Measurements from ENCODE around the gene SAXO1.

The SAXO1 gene

DNA sequence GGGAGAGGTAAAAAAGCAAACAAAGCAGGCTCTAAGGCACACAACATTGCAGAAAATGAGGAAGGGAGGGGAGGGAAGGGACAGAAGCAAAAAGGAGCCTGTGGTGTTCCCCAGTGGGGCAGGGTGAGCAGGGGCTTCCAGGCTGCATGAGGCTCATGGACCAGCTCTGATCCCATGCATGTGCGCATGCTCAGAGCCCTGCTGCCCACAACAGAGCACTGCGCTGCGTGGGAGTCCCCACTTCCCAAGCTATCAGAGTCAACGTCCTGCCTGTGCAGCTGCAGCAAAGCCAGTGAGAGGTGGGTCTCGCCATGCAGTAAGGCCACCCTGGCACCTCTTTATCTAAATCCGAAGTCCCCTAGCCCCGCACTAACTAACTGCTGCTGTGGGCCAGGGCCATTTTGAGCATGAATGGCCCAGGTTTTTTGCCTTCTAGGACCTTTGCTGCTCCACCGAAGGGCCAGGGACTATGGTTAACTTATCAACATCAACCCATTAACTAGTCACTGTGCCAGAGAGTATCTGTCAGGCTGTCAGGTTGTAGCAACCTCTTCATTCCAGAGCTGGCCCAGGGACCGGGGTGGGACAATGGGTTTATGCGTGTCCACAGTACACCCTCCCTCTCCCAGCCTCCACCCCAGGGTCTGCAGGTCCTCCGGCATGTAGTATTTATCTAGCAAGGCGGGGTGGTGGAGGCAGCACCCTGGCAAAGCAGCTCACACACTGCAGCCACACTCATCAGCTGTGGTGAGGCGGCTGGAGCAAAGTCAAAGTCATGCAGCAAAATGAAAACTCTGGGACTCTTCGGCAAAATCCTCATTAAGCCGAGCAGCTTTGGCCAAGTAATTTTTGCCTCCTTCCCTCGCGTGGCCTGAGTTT lies 123.6 kb downstream of the SAXO1 start:
- DNase-seq, result no peak

DNA sequence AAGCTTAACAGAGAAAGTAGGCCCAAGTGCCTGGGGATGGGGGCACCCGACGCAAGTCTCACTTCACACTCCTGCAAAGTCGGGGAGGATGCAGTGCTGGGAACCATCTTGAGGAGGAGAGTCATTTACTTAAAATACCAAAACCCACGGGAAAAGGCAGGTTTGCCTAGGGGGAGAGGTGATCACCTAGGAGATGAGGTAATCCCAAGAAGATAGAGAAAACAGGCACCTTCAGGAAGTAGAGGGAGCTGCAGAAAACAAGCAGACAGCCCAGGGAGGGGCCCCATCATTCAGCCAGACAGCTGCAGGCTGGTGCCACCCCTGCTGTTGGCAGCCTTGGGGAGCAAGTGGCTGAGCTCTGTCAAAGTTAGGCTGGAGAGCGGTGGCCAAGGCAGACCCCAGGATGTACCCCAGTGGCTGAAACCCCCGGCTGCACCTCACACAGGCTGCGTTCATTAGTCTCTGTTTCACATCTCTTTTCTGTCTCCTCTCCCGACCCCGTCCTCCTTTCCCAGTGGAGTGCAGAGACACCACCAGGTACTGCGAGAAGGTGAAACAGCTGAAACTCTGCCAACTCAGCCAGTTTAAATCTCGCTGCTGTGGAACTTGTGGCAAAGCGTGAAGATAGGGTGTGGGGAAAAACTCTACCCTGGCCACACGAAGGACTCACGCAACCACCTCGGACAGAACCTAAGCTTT lies 124.9 kb downstream of the SAXO1 start:
- no peak for DNase-seq

DNA sequence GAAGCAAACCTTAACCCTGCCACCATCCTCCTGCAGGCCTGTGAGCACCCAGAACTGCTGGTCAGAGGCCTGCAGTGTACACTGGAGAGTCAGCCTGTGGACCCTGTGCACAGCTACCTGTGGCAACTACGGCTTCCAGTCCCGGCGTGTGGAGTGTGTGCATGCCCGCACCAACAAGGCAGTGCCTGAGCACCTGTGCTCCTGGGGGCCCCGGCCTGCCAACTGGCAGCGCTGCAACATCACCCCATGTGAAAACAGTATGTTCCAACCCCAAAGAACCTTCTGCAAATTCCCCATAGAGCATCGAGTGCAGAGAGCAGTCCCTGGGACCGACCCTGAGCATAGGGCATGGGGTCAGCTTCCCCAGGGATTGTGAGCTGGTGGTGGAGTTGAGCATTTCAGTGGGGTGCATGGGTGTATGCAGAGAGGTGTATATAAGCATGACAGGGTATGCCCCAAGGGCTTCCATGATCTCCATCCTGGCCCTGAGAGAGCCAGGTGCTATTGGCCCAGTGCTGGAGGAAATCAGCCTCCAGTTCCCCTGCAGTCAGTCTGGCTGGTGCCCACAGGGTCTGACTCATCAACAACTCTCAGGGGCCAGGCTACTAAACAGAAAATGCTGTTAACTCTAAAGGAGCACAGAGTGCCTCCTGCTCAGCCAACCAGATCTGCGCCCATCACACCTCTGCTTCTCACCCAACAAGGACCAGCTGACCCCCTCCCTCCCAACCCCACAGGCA lies 126.2 kb downstream of the SAXO1 start:
- no peak for DNase-seq

DNA sequence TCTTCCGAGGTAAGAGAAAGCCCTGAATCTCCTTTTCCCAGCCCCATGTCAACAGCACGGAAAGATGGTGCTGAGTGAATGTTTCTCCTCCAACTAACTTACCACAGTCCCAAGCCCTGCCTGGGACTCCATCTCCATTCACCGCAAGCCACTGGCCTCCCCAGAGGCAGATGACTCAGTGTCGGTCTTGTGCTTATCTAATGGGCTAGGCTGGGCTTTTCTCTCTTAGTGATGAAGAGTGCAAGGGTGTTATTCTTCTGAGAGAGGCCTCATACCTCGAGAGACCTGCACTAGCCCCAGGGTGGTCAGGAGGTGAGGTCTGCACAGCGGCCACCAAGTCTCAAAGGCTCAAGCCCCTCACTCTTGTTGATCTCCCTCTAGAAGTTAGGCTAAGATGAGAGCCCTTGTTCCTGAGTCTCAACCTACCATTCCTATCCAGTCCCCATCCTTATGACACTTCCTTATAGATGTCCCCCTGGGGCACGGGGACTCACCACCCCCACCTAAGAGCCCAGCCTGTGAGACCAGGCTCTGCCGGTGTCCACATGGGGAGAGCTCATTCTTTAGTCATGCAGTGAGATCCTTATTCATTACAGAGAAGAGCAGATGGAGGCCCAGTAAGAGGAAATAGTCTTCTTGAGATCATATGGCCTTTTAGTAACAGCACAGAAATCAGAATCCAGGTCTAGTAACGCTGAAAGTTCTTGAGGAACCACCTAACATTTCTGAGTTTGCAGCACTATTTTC lies 127.0 kb downstream of the SAXO1 start:
- DNase-seq, result no peak

DNA sequence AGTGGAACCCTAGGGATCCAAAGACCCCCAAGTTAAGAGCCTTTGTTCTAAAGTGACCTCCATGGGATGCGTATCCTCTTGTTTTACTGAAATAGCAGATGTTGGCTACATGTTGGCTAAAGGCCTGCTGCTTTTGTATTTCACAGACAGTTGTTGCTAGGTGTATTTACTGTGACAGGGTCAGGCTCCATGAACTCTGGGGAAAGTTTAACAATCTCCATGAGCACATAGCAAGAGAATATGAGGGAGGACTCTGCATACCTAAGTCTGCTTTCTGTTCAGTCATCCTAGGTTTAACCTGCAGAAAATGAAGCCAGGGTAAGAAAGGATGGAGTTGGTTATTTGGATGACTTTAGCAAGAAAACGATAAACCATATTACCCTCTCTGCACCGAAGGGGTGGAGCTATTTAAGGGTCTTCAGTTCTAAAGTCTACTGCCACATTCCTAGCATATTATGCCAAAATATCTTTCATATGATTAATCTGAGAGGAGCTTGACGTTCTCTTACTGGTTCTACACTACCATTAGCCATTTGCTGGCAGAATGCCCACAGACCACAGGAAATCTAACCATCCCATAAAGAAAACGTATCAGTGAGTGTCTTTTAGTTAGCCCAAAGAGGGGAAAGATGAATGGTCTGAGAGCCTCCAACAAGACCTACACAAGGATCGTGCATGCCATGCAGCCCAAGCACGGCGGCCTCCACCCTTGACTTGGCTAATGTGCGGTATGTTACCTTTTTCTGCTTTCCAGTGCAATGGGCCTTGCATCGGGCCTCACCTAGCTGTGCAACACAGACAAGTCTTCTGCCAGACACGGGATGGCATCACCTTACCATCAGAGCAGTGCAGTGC lies 127.8 kb downstream of the SAXO1 start:
- no peak for DNase-seq

DNA sequence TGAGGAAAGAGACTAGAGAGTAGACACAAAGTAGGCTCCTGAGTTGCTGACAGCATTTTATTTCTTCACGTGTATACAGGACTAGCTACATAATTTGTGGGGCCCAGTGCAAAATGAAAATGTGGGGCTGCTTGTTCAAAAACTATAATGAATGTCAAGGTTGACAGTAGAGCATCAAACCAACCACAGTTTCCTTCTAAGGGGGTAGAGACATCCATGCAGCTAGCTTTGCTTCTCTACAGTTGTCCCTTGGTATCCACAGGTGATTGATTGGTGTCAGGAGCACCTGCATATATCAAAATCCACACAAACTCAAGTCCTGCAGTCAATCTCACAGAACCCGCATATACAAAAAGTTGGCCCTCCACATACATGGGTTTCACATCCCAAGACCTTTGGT lies 129.6 kb downstream of the SAXO1 start:
- DNase-seq, result no peak

DNA sequence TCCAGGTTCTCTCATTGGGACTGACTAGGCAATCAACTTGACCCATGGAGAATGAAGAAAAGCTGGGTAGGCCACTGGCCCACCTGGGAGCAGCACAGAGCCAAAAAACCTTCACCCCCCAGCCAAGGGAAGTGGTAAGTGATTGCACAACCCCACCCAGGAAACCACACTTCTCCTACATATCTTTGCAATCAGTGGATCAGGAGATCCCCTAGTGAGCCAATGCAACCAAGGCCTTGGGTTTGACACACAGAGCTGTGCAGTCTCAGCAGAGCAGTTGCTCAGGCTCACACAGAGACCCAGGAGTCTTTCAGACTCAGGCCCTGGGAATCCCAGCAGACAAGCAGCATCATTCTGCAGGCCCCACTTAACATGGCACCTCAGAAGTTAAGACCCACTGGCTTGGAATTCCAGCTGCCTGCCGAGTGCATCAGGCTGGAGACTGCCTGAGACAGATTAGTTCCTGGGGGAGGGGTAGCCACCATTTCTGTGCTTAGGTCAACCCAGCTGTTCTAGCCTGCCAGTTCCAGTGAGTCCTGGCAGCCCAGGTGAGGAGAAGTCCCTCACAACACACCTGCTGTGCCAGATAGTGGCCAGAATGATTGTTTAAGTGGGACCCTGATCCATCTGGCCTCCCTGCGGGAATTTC lies 136.4 kb downstream of the SAXO1 start:
- no peak for DNase-seq

DNA sequence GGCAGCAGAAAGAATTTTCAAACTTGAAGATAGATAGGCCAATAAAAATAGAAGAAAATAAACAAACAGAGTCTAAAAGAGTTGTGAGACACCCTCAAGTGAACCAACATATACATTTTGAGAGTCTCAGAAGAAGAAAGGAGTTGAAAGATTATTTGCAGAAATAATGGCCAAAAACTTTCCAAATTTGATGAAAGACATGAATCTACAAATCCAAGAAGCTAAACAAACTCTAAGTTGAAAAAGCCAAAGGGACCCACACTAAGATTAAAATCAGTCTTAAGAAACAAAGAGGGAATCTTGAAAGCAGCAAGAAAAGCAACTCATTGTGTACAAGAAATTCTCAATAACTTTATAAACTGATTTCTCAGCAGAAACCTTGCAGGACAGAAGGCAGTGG lies 137.0 kb downstream of the SAXO1 start:
- DNase-seq, result no peak

DNA sequence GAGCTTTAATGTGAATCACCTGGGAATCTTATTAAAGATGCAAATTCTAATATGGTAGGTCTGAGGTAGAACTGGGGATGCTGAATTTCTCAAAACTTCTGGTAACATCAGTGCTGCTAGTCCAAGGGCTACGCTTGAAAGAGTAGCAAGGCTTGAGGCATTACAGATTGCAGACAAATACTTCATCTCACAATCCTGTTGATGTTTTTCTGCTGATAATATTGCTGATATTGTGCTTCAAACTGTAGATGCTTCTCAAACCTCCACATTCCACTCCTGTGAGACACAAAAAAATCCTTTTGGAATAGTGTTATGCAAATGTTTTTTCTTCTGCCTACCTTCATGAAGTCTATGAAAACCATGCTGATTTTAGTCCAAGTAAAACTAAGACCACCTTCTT lies 139.5 kb downstream of the SAXO1 start:
- DNase-seq, result no peak

DNA sequence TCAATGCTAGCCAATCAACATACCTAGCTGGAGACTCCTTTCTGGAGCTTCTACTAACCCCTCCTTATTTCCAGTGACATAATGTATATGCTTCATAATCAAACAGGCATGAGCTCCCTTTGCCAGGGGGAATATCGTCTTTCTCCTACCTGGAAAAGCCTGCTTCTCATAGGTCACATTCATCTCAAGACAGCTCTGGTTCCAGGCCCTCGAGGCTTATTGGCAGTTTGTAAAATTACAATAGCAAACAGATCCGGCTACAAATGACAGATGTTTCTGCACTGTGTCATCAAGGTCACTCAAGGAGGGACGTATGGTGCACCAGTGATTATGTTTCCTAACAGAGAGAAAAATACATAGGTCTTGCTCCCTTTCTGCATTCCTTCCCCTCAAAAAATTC lies 140.0 kb downstream of the SAXO1 start:
- no peak for DNase-seq

DNA sequence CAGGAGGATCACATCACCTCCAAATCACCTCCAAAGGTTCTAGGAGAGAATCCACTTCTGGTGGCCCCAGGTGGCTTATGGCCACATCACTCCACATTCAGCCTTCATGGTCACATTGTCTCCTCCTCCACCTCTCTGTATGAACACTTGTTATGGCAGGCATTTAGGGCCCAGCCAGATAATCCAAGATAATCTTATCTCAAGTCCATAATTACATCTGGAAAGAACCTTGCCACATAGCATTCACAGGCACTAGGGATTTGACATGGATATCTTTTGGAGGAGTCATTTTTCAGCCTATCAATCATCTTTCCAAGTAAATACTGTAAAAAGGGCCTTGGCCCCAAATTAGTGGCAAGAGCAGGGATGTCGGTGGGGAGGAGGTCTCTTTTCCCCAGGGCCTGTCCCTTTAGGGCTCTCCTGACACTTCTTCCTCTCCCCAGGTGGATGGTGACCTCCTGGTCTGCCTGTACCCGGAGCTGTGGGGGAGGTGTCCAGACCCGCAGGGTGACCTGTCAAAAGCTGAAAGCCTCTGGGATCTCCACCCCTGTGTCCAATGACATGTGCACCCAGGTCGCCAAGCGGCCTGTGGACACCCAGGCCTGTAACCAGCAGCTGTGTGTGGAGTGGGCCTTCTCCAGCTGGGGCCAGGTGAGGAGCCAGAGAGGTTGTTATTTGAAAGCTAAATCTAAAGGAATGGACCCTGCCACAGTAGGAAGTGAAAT lies 140.9 kb downstream of the SAXO1 start:
- DNase-seq, result no peak

DNA sequence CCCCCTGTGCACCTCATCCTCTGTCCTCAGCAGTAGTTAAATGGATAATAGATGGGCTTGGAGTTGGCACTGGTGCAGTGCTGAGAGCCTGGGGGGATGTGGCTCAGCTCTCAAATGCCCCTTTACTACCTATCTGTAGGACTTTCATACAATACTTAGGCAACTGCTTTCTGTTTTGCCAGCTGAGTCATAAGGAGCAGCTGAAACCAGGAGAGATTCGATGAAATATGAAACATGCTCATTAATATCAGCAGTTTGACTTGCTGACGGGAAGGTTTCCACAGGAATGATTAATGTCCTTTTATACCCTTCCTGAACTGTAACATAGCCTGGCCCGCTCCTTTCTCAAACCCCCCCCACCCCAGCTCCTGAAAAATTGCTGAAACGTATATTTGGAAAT lies 142.6 kb downstream of the SAXO1 start:
- no peak for DNase-seq

DNA sequence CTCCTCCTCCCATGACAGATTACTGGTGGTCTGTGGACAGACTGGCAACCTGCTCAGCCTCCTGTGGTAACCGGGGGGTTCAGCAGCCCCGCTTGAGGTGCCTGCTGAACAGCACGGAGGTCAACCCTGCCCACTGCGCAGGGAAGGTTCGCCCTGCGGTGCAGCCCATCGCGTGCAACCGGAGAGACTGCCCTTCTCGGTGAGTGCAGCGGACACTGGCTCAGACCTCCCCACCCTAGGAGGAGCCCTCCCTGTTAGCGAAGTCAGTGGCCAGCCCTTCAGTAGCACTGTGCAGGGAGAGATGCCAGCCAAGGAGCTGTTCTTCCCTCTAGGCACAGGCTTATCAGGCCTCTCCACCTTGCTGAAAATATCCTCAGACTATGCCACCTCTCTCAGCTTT lies 143.5 kb downstream of the SAXO1 start:
- DNase-seq, result no peak

DNA sequence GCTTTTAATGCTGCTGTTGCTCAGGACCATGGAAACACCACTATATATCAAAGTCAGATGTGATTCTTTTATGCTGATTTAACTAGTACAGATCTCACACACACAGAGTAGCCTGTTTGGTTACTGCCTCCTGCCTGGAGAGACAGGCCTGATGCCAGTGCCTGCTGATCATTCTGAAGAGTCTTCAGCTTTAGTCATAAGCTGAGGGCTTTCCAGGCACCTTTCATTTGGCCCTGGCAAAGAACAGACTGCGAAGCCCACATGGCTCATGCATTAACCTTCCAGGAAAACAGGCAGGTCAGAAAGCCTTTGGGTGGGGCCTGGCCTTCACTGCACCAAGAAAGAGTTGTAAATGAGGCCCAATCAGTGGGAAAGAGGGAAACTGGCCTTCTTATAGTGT lies 144.7 kb downstream of the SAXO1 start:
- DNase-seq, result no peak

DNA sequence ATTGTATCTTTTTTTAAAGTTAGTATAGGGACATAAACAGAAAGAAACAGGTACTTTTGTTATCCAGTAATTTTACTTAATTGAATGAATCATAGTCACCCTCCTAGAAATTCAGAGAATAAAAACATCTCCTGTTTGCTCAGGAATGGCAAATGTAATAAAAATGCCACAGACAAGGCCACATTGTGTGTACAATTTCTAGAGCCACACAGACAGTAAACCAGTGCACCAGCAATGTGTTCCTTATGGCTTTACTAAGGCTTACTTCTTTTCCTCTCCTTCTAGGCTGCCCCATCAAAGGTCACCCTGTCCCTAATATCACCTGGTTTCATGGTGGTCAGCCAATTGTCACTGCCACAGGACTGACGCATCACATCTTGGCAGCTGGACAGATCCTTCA lies 145.5 kb downstream of the SAXO1 start:
- no peak for DNase-seq

DNA sequence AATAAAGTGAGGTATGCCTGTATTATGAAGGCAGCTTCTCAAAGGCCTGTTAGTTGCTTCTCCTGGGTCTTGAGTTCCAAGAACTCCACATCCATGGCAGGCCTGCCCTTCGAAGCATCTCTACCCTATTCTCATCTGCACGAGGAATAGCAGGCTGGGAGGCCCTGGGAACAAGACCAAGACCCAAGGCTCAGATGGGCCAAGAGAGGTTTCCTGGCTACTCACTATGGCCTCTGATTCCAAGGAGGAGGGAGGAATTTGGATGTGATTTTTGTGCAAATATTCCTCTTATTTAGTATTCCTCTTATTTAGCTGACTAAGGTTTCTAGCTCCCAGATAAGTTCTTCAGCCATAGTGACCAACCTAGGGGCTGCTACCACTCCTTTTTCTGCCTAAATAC lies 151.3 kb downstream of the SAXO1 start:
- DNase-seq, result no peak

DNA sequence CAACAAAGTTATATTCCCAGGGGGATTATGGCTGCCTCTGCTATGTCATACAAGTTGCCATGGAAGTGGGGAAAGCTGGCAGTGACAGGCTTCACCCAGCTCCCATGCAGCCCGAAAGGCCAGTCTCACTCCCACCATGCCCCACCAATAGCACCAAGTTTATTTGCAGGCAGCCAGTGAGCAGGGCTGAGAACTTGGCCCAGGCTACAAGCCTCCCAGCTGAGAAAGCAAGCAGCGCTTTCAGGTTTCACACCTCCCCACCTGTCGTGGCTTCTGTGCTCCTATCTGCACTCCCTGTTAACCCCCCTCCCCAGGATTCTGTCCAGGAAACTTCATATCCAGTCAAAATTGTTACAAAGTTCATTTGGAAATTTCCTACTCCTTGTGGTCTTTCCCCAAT lies 155.0 kb downstream of the SAXO1 start:
- DNase-seq, result no peak
